Esophagus muscularis mucosa (tissue), 4 donors: Measurements from ENCODE around the gene ADAM19.

Experiments used
- CTCF ChIP-seq, 3 experiments: fragments of 200-600 bp in 2 of 3; fragments of 450-650 bp in 1 of 3; sonication (generic) in 2 of 3; IDR thresholded peaks; one replicate each; pipeline ENCODE4 v1.5.1; 2017 to 2019; ENCODE audit warnings: antibody characterized with exemption in 3 of 3, mild to moderate bottlenecking in 2 of 3, moderate library complexity in 1 of 3
- EP300 ChIP-seq: sonication (generic); formaldehyde crosslinking; IDR thresholded peaks from one replicate; pipeline ENCODE4 v1.6.1; 2017; ENCODE audit warnings: antibody characterized with exemption
- POLR2A ChIP-seq: fragments of 450-650 bp; IDR thresholded peaks from one replicate; pipeline ENCODE4 v1.6.1; 2017; ENCODE audit warnings: antibody characterized with exemption, moderate library complexity, mild to moderate bottlenecking, low read depth
- POLR2AphosphoS5 ChIP-seq, 2 donors: sonication (generic); formaldehyde crosslinking; IDR thresholded peaks; one replicate each; pipeline ENCODE4 v1.6.1; 2017; ENCODE audit warnings: antibody characterized with exemption in 2 of 2

GRCh38 chr5:157469073-157469472 lies 106.5 kb downstream of the ADAM19 start:
- TF ChIP-seq EP300 (no peak), CTCF (IDR thresholded peaks at IDR 0.05) (no peak), POLR2AphosphoS5 (IDR thresholded peaks at IDR 0.05) (no peak), POLR2A (no peak)
